Measurements from ENCODE around the gene EHF. TPM values are rescaled to one million over a fixed set of nuclear protein-coding genes. Genes with fewer than 3 reads are reported as not detected.

Gene EHF
- polyA plus RNA-seq, 1 donor (not counting 4 experiments of a cell fraction or from before 2014, with no cell fraction given): 64.2 TPM

- peaks cover 55% of the 10 kb centered on the region for H3K4me1 ChIP-seq (ENCODE audit: control insufficient read depth, extremely low read depth, insufficient read depth, low read length)
- H3K9ac ChIP-seq (ENCODE audit: control insufficient read depth, extremely low read depth, insufficient read depth, low read length): no peak overlapping the region
- H3K79me2 ChIP-seq (ENCODE audit: control insufficient read depth, insufficient read depth, low read length): no peaks in the 10 kb centered on the region
- H3K9me3 ChIP-seq (ENCODE audit: control insufficient read depth, low read depth, low read length): no peaks in the 10 kb centered on the region
- no peaks in the 10 kb centered on the region for H3K36me3 ChIP-seq (ENCODE audit: control insufficient read depth in 2 of 2, extremely low read depth in 1 of 2, insufficient read depth in 2 of 2, low read length in 2 of 2)
- no peak overlapping the region for H3K27ac ChIP-seq (ENCODE audit: control insufficient read depth, insufficient read depth, low read length)
- H3K4me2 ChIP-seq (ENCODE audit: control insufficient read depth, extremely low read depth, insufficient read depth, low read depth, low read length): no peak overlapping the region
- no peak for TF ChIP-seq CTCF (optimal IDR thresholded peaks at IDR 0.05 in 1 of 3, IDR thresholded peaks at IDR 0.05 in 1 of 3, conservative IDR thresholded peaks at IDR 0.05 in 1 of 3; ENCODE audit: extremely low read depth in 1 of 3, insufficient read depth in 2 of 3, low read length in 3 of 3)
- no peak for TF ChIP-seq EZH2 (IDR thresholded peaks at IDR 0.05; ENCODE audit: low read length)
- no peaks in the 10 kb centered on the region for H4K20me1 ChIP-seq (ENCODE audit: control insufficient read depth, extremely low read depth, insufficient read depth, low read length)
- no peak for FAIRE-seq
- no peak overlapping the region for H2AFZ ChIP-seq (ENCODE audit: control insufficient read depth, low read length)
- no peaks in the 10 kb centered on the region for H3K27me3 ChIP-seq (ENCODE audit: control insufficient read depth, extremely low read depth, insufficient read depth, low read length)
- no peak overlapping the region for H3K4me3 ChIP-seq (ENCODE audit: control insufficient read depth in 2 of 3, extremely low read depth in 1 of 3, insufficient read depth in 2 of 3, low read depth in 1 of 3, low read length in 3 of 3)
- H3K9me1 ChIP-seq (ENCODE audit: control insufficient read depth, extremely low read depth, insufficient read depth, low read length): no peaks in the 10 kb centered on the region
- DNase-seq (ENCODE audit: low read depth, low spot score): no peak
- dilution Hi-C loops (cut with MboI; ENCODE audit: extremely low pct_ligation_motif_present, low sequenced_read_pairs): no loop called here
These were observed 16.0 kb upstream of the EHF start for GRCh38 chr11:34604911-34605310.

- H3K27me3 ChIP-seq (ENCODE audit: control insufficient read depth, extremely low read depth, insufficient read depth, low read length): no peaks in the 10 kb centered on the region
- dilution Hi-C loops (cut with MboI; ENCODE audit: extremely low pct_ligation_motif_present, low sequenced_read_pairs): no loop called here
- H3K36me3 ChIP-seq (ENCODE audit: control insufficient read depth in 2 of 2, extremely low read depth in 1 of 2, insufficient read depth in 2 of 2, low read length in 2 of 2): no peaks in the 10 kb centered on the region
- no peak for DNase-seq (ENCODE audit: low read depth, low spot score)
- no peaks in the 10 kb centered on the region for H3K9me3 ChIP-seq (ENCODE audit: control insufficient read depth, low read depth, low read length)
- H3K4me1 ChIP-seq (ENCODE audit: control insufficient read depth, extremely low read depth, insufficient read depth, low read length): peaks cover 53% of the 10 kb centered on the region
- H3K79me2 ChIP-seq (ENCODE audit: control insufficient read depth, insufficient read depth, low read length): no peaks in the 10 kb centered on the region
- H3K9me1 ChIP-seq (ENCODE audit: control insufficient read depth, extremely low read depth, insufficient read depth, low read length): no peaks in the 10 kb centered on the region
- H3K4me3 ChIP-seq (ENCODE audit: control insufficient read depth in 2 of 3, extremely low read depth in 1 of 3, insufficient read depth in 2 of 3, low read depth in 1 of 3, low read length in 3 of 3): no peak overlapping the region
- TF ChIP-seq EZH2 (IDR thresholded peaks at IDR 0.05; ENCODE audit: low read length) (no peak), CTCF (optimal IDR thresholded peaks at IDR 0.05 in 1 of 3, IDR thresholded peaks at IDR 0.05 in 1 of 3, conservative IDR thresholded peaks at IDR 0.05 in 1 of 3; ENCODE audit: extremely low read depth in 1 of 3, insufficient read depth in 2 of 3, low read length in 3 of 3) (no peak)
- no peak overlapping the region for H3K27ac ChIP-seq (ENCODE audit: control insufficient read depth, insufficient read depth, low read length)
- no peak overlapping the region for H3K4me2 ChIP-seq (ENCODE audit: control insufficient read depth, extremely low read depth, insufficient read depth, low read depth, low read length)
- no peak for FAIRE-seq
- H4K20me1 ChIP-seq (ENCODE audit: control insufficient read depth, extremely low read depth, insufficient read depth, low read length): no peaks in the 10 kb centered on the region
- H2AFZ ChIP-seq (ENCODE audit: control insufficient read depth, low read length): no peak overlapping the region
- H3K9ac ChIP-seq (ENCODE audit: control insufficient read depth, extremely low read depth, insufficient read depth, low read length): no peak overlapping the region
These were observed 15.2 kb upstream of the EHF start for GRCh38 chr11:34605481-34606325.

All from keratinocyte (primary cell).